HG03095 (cell line): ENCODE measurements around the gene P2RY13.

ENCODE experiments used
- ATAC-seq: cut with Tn5 transposase; IDR thresholded peaks from one replicate; pipeline ENCODE4 v1.9.1; 2021; ENCODE audit warnings: moderate library complexity; ENCODE audit not compliant: unreplicated experiment

Gene P2RY13

GRCh38 chr3:151321526-151321925 lies 7.8 kb downstream of the P2RY13 start:
- ATAC-seq: no peak

- no peak for ATAC-seq
These were observed 9.2 kb downstream of the P2RY13 start for GRCh38 chr3:151320131-151320530.

- no peak for ATAC-seq
These were observed 9.7 kb downstream of the P2RY13 start for GRCh38 chr3:151319628-151320027.

GRCh38 chr3:151318991-151319390 lies 10.4 kb downstream of the P2RY13 start:
- no peak for ATAC-seq

- ATAC-seq: no peak
These were observed 11.0 kb downstream of the P2RY13 start for GRCh38 chr3:151318313-151318712.

- no peak for ATAC-seq
These were observed 12.9 kb downstream of the P2RY13 start, which contains the start of gene GPR87 for GRCh38 chr3:151316267-151316991. Gene GPR87 (minus strand): TSS chr3:151316820. CDS start chr3:151300100, 16,720 bp downstream.

- ATAC-seq: no peak
These were observed 13.5 kb downstream of the P2RY13 start for GRCh38 chr3:151315846-151316245.

- no peak for ATAC-seq
These were observed 14.2 kb downstream of the P2RY13 start for GRCh38 chr3:151315136-151315535.

- no peak for ATAC-seq
These were observed 14.8 kb downstream of the P2RY13 start for GRCh38 chr3:151314593-151314992.

GRCh38 chr3:151314137-151314536 lies 15.2 kb downstream of the P2RY13 start:
- no peak for ATAC-seq

- ATAC-seq: no peak
These were observed 16.4 kb downstream of the P2RY13 start for GRCh38 chr3:151312972-151313371.

- no peak for ATAC-seq
These were observed 19.8 kb downstream of the P2RY13 start for GRCh38 chr3:151309566-151309965.

GRCh38 chr3:151307583-151308488 lies 21.5 kb downstream of the P2RY13 start:
- ATAC-seq: no peak

- no peak for ATAC-seq
These were observed 22.2 kb downstream of the P2RY13 start for GRCh38 chr3:151307131-151307530.

GRCh38 chr3:151306168-151306810 lies 23.1 kb downstream of the P2RY13 start:
- ATAC-seq: no peak

GRCh38 chr3:151305775-151306151 lies 23.6 kb downstream of the P2RY13 start:
- ATAC-seq: no peak

- no peak for ATAC-seq
These were observed 24.1 kb downstream of the P2RY13 start for GRCh38 chr3:151305060-151305774.

GRCh38 chr3:151303751-151304150 lies 25.6 kb downstream of the P2RY13 start:
- ATAC-seq: no peak

- ATAC-seq: no peak
These were observed 27.6 kb downstream of the P2RY13 start for GRCh38 chr3:151301787-151302186.

- no peak for ATAC-seq
These were observed 28.8 kb downstream of the P2RY13 start for GRCh38 chr3:151300539-151300938.

- ATAC-seq: no peak
These were observed 30.3 kb downstream of the P2RY13 start for GRCh38 chr3:151299006-151299405.
